HEK293 (cell line): ENCODE measurements around the gene NPHP4.

ENCODE experiments used
- CTCF ChIP-seq: fragments of 450-650 bp; formaldehyde crosslinking; IDR thresholded peaks from 2 replicates; pipeline ENCODE4 v1.5.1; 2016; ENCODE audit warnings: missing biosample characterization, missing genetic modification characterization
- ELK4 ChIP-seq: IDR thresholded peaks from 2 replicates; pipeline ENCODE4 v1.6.1; 2011; ENCODE audit warnings: mild to moderate bottlenecking, low read depth, low read length, borderline replicate concordance
- GLI2 ChIP-seq: fragments of 450-650 bp; formaldehyde crosslinking; IDR thresholded peaks from 2 replicates; pipeline ENCODE4; 2017; ENCODE audit warnings: missing biosample characterization, missing genetic modification characterization, low read depth, borderline replicate concordance
- KLF1 ChIP-seq: fragments of 450-650 bp; formaldehyde crosslinking; IDR thresholded peaks from 2 replicates; pipeline ENCODE4 v1.5.1; 2016; ENCODE audit warnings: missing biosample characterization, missing genetic modification characterization
- REST ChIP-seq: fragments of 450-650 bp; formaldehyde crosslinking; IDR thresholded peaks from 2 replicates; pipeline ENCODE4 v1.5.1; 2016; ENCODE audit warnings: missing biosample characterization, missing genetic modification characterization
- ZNF18 ChIP-seq: fragments of 450-650 bp; formaldehyde crosslinking; IDR thresholded peaks from 2 replicates; pipeline ENCODE4 v1.5.1; 2016; ENCODE audit warnings: missing biosample characterization, missing genetic modification characterization
- ZNF274 ChIP-seq, 2 experiments: fragments of 200-500 bp in 1 of 2; fragments of 450-650 bp in 1 of 2; sonication (Bioruptor generic) in 1 of 2; formaldehyde crosslinking in 1 of 2; IDR thresholded peaks; 2 replicates each; pipeline versions ENCODE4 v1.5.1 to v1.6.1; 2014 to 2016; ENCODE audit warnings: borderline replicate concordance in 1 of 2, inconsistent platforms in 1 of 2, low read length in 1 of 2, missing biosample characterization in 1 of 2, missing genetic modification characterization in 1 of 2
- ZNF292 ChIP-seq: fragments of 450-650 bp; formaldehyde crosslinking; IDR thresholded peaks from 2 replicates; pipeline ENCODE4 v1.5.1; 2016; ENCODE audit warnings: low read depth, missing biosample characterization, missing genetic modification characterization, borderline replicate concordance
- ZNF302 ChIP-seq: fragments of 450-650 bp; formaldehyde crosslinking; IDR thresholded peaks from 2 replicates; pipeline ENCODE4 v1.5.1; 2016; ENCODE audit warnings: missing biosample characterization, missing genetic modification characterization, low read depth
- ZNF558 ChIP-seq: fragments of 450-650 bp; formaldehyde crosslinking; IDR thresholded peaks from 2 replicates; pipeline ENCODE4 v1.5.1; 2016; ENCODE audit warnings: missing biosample characterization, missing genetic modification characterization
- ZNF639 ChIP-seq: fragments of 450-650 bp; formaldehyde crosslinking; IDR thresholded peaks from 2 replicates; pipeline ENCODE4 v1.5.1; 2016; ENCODE audit warnings: missing biosample characterization, missing genetic modification characterization
- ZNF645 ChIP-seq: fragments of 450-650 bp; formaldehyde crosslinking; IDR thresholded peaks from 2 replicates; pipeline ENCODE4; 2016; ENCODE audit warnings: missing biosample characterization, missing genetic modification characterization

- TF ChIP-seq ZNF274 (IDR thresholded peaks at IDR 0.05; ENCODE audit: low read length): no peak
- TF ChIP-seq ZNF274 (tag by site-specific recombination; IDR thresholded peaks at IDR 0.05; ENCODE audit: borderline replicate concordance): no peak
- TF ChIP-seq ZNF558: no peak
- TF ChIP-seq CTCF (tag by site-specific recombination): no peak
- TF ChIP-seq ZNF302 (tag by site-specific recombination): no peak
- no peak for TF ChIP-seq ELK4
- TF ChIP-seq ZNF639 (tag by site-specific recombination): no peak
- no peak for TF ChIP-seq ZNF18 (tag by site-specific recombination)
- TF ChIP-seq ZNF645: no peak
- no peak for TF ChIP-seq GLI2 (tag by site-specific recombination)
- TF ChIP-seq REST (tag by site-specific recombination): no peak
- no peak for TF ChIP-seq ZNF292 (tag by site-specific recombination)
- no peak for TF ChIP-seq KLF1 (tag by site-specific recombination)
Observed at GRCh38 chr1:5910276-5910620, 82.0 kb downstream of the NPHP4 start.
